Astrocyte (in vitro differentiated cells and primary cell): ENCODE measurements around the gene TBX21. TPM values are rescaled to one million over a fixed set of nuclear protein-coding genes. Genes with fewer than 3 reads are reported as not detected.

Experiments
- DNase-seq: peaks from one replicate; pipeline ENCODE4 v3.0.0-alpha.2; 2010; ENCODE audit warnings: low read depth
- FAIRE-seq: peaks from 2 replicates; lab custom pipeline; 2011; peaks lifted over from hg19 to GRCh38; lab: Jason Lieb, UNC
- H2AFZ ChIP-seq: 2 replicates; pipeline ENCODE4 v1.6.0; 2012; ENCODE audit warnings: low read depth, low read length, inconsistent platforms
- H3K27ac ChIP-seq: 2 replicates; pipeline ENCODE4 v1.5.1; 2011; ENCODE audit warnings: low read depth, low read length, inconsistent platforms
- H3K27me3 ChIP-seq: 2 replicates; pipeline ENCODE4 v1.6.0; 2011; ENCODE audit warnings: low read length, inconsistent platforms; ENCODE audit not compliant: insufficient read depth
- H3K36me3 ChIP-seq: 2 replicates; pipeline ENCODE4 v1.5.1; 2011; ENCODE audit warnings: low read length, inconsistent platforms; ENCODE audit not compliant: insufficient read depth
- H3K4me1 ChIP-seq: 2 replicates; pipeline ENCODE4 v1.5.1; 2011; ENCODE audit warnings: low read length, inconsistent platforms; ENCODE audit not compliant: insufficient read depth
- H3K4me2 ChIP-seq: 2 replicates; pipeline ENCODE4 v1.6.0; 2012; ENCODE audit warnings: low read length, inconsistent platforms
- H3K4me3 ChIP-seq: 2 replicates; pipeline ENCODE4 v1.5.1; 2011; ENCODE audit warnings: low read depth, mild to moderate bottlenecking, low read length, inconsistent platforms; ENCODE audit not compliant: insufficient read depth
- H3K79me2 ChIP-seq: 2 replicates; pipeline ENCODE4 v1.6.0; 2012; ENCODE audit warnings: mild to moderate bottlenecking, low read length, inconsistent platforms; ENCODE audit not compliant: insufficient read depth
- H3K9ac ChIP-seq: 2 replicates; pipeline ENCODE4 v1.6.0; 2012; ENCODE audit warnings: mild to moderate bottlenecking, low read length, inconsistent platforms
- H3K9me3 ChIP-seq: 2 replicates; pipeline ENCODE4 v1.5.1; 2012; ENCODE audit warnings: low read depth, mild to moderate bottlenecking, low read length, inconsistent platforms; ENCODE audit not compliant: insufficient read depth
- H4K20me1 ChIP-seq: 2 replicates; pipeline ENCODE4 v1.6.0; 2012; ENCODE audit warnings: low read length, inconsistent platforms; ENCODE audit not compliant: insufficient read depth
- H3K27ac Mint-ChIP-seq: one replicate; pipeline ENCODE4 v1.8.0; 2021; ENCODE audit warnings: mild to moderate bottlenecking, mixed read lengths; ENCODE audit not compliant: unreplicated experiment
- H3K27me3 Mint-ChIP-seq: one replicate; pipeline ENCODE4 v1.8.0; 2021; ENCODE audit warnings: low read depth, mixed read lengths; ENCODE audit not compliant: unreplicated experiment
- H3K36me3 Mint-ChIP-seq: one replicate; pipeline ENCODE4 v1.8.0; 2021; ENCODE audit warnings: low read depth, mixed read lengths; ENCODE audit not compliant: unreplicated experiment
- H3K4me1 Mint-ChIP-seq: one replicate; pipeline ENCODE4 v1.8.0; 2021; ENCODE audit warnings: low read depth, mixed read lengths; ENCODE audit not compliant: unreplicated experiment
- H3K4me3 Mint-ChIP-seq: one replicate; pipeline ENCODE4 v1.8.0; 2021; ENCODE audit warnings: mild to moderate bottlenecking, moderate library complexity, mixed read lengths; ENCODE audit not compliant: unreplicated experiment
- H3K9me3 Mint-ChIP-seq: one replicate; pipeline ENCODE4 v1.8.0; 2021; ENCODE audit warnings: mild to moderate bottlenecking, mixed read lengths; ENCODE audit not compliant: unreplicated experiment
- CTCF ChIP-seq: IDR thresholded peaks from 2 replicates; pipeline ENCODE4 v1.5.1; 2011; ENCODE audit warnings: low read depth, mild to moderate bottlenecking, inconsistent platforms, low read length, moderate library complexity; ENCODE audit not compliant: insufficient read depth
- EZH2 ChIP-seq: IDR thresholded peaks from 2 replicates; pipeline ENCODE4 v1.6.1; 2012; ENCODE audit warnings: mild to moderate bottlenecking, low read length, inconsistent platforms; ENCODE audit not compliant: insufficient read depth
- total RNA-seq: library from RNA; stranded (reverse); gene quantifications from 2 replicates; pipeline ENCODE4 v1.2.1, GENCODE V29; 2021

The TBX21 gene
- total RNA-seq, 1 donor from 2014 or later = not detected

GRCh38 chr17:47693731-47694580, 39.1 kb upstream of the TBX21 start, which contains the start of gene TBKBP1:
TSS of gene TBKBP1 (plus strand) at chr17:47694161. CDS start at chr17:47696113, 1,952 bp downstream.
- no peaks in the 10 kb centered on the region for H3K36me3 ChIP-seq
- peak within 1 kb of the TSS; percentile 84 for H3K4me3 Mint-ChIP-seq
- H3K4me1 Mint-ChIP-seq = peaks cover 17% of the 10 kb centered on the region
- no peaks in the 10 kb centered on the region for H3K79me2 ChIP-seq
- DNase-seq (peak; percentile 29), FAIRE-seq (no peak)
- no peaks in the 10 kb centered on the region for H3K9me3 ChIP-seq
- peaks cover 12% of the 10 kb centered on the region for H3K4me1 ChIP-seq
- H3K9me3 Mint-ChIP-seq = no peaks in the 10 kb centered on the region
- no peak within 1 kb of the TSS for H3K27ac ChIP-seq
- H3K36me3 Mint-ChIP-seq = peaks cover 7% of the 10 kb centered on the region
- H4K20me1 ChIP-seq = peaks cover 25% of the 10 kb centered on the region
- peak within 1 kb of the TSS; percentile 73 for H3K9ac ChIP-seq
- peak within 1 kb of the TSS; percentile 27 for H3K27ac Mint-ChIP-seq
- H3K4me2 ChIP-seq = peak within 1 kb of the TSS; percentile 97
- H3K27me3 ChIP-seq = no peaks in the 10 kb centered on the region
- peak within 1 kb of the TSS; percentile 85 for H2AFZ ChIP-seq
- TF ChIP-seq EZH2 (no peak), CTCF (no peak)
- H3K4me3 ChIP-seq = peak within 1 kb of the TSS; percentile 62
- H3K27me3 Mint-ChIP-seq = no peaks in the 10 kb centered on the region

GRCh38 chr17:47694581-47695428, 38.2 kb upstream of the TBX21 start:
- Histone ChIP-seq H2AFZ (peak overlapping the region; percentile 85), H4K20me1 (peaks cover 32% of the 10 kb centered on the region), H3K27ac (no peak overlapping the region), H3K4me2 (peak overlapping the region; percentile 97), H3K27me3 (no peaks in the 10 kb centered on the region), H3K4me1 (peaks cover 12% of the 10 kb centered on the region), H3K4me3 (peak overlapping the region; percentile 62), H3K79me2 (no peaks in the 10 kb centered on the region), H3K9me3 (no peaks in the 10 kb centered on the region), H3K9ac (peak overlapping the region; percentile 73), H3K36me3 (no peaks in the 10 kb centered on the region)
- Mint-ChIP-seq H3K4me3 (peak overlapping the region; percentile 83), H3K27ac (peak overlapping the region; percentile 2), H3K36me3 (peaks cover 10% of the 10 kb centered on the region), H3K4me1 (peaks cover 17% of the 10 kb centered on the region), H3K27me3 (no peaks in the 10 kb centered on the region), H3K9me3 (no peaks in the 10 kb centered on the region)
- FAIRE-seq (no peak), DNase-seq (peak; percentile 28)
- TF ChIP-seq EZH2 = no peak
- TF ChIP-seq CTCF = no peak
